Stimulated activated CD4-positive, alpha-beta T cell treated with anti-CD3 and anti-CD28 coated beads, TNF-alpha, amount 100 ng/mL, for 4 hours (primary cell): ENCODE measurements around the gene SLC38A6.
"Not testable (repeated sequence)": the region's sequence is repeated elsewhere in the genome, so short reads cannot be mapped to it uniquely, and the experiment has no call there.

Experiments
- DNase-seq, 3 experiments: peaks; one replicate each; pipeline ENCODE4 v3.0.0-alpha.2; 2020; ENCODE audit warnings: low read depth in 3 of 3

Gene SLC38A6

GRCh38 chr14:61051051-61051450 is 70.0 kb downstream of the SLC38A6 start:
- DNase-seq = no peak

GRCh38 chr14:61051621-61052020 is 70.6 kb downstream of the SLC38A6 start:
- no peak for DNase-seq

- no peak for DNase-seq
Observed at GRCh38 chr14:61063461-61063860, 82.4 kb downstream of the SLC38A6 start.

GRCh38 chr14:61064210-61064609 is 83.2 kb downstream of the SLC38A6 start:
- no peak for DNase-seq

GRCh38 chr14:61064856-61065255 is 83.8 kb downstream of the SLC38A6 start:
- DNase-seq = no peak

- DNase-seq = no peak
Observed at GRCh38 chr14:61065656-61066055, 84.6 kb downstream of the SLC38A6 start.

GRCh38 chr14:61072442-61072841 is 91.4 kb downstream of the SLC38A6 start:
- not testable (repeated sequence) for DNase-seq

- no peak for DNase-seq
Observed at GRCh38 chr14:61074852-61075251, 93.8 kb downstream of the SLC38A6 start.

GRCh38 chr14:61076556-61076955 is 95.5 kb downstream of the SLC38A6 start:
- DNase-seq = no peak

GRCh38 chr14:61077437-61077836 is 96.4 kb downstream of the SLC38A6 start:
- DNase-seq = no peak

- no peak for DNase-seq
Observed at GRCh38 chr14:61077951-61078720, 97.1 kb downstream of the SLC38A6 start.

GRCh38 chr14:61080591-61081010 is 99.6 kb downstream of the SLC38A6 start:
- no peak for DNase-seq

- DNase-seq = no peak
Observed at GRCh38 chr14:61088081-61088480, 107.0 kb downstream of the SLC38A6 start.

- DNase-seq = no peak
Observed at GRCh38 chr14:61089126-61089750, 108.2 kb downstream of the SLC38A6 start.

GRCh38 chr14:61090432-61091216 is 109.6 kb downstream of the SLC38A6 start:
- DNase-seq = no peak

- no peak for DNase-seq
Observed at GRCh38 chr14:61091657-61092273, 110.7 kb downstream of the SLC38A6 start.

GRCh38 chr14:61098096-61098495 is 117.1 kb downstream of the SLC38A6 start:
- not testable (repeated sequence) for DNase-seq

- DNase-seq = no peak
Observed at GRCh38 chr14:61098721-61099120, 117.7 kb downstream of the SLC38A6 start.

- no peak for DNase-seq
Observed at GRCh38 chr14:61099216-61099835, 118.3 kb downstream of the SLC38A6 start.

- DNase-seq = no peak
Observed at GRCh38 chr14:61101803-61102548, 120.9 kb downstream of the SLC38A6 start.
